IMR-90 (cell line): Measurements from ENCODE around the gene ALOX5AP. TPM values are rescaled to one million over a fixed set of nuclear protein-coding genes. Genes with fewer than 3 reads are reported as not detected.

Source experiments
- ATAC-seq: fragments of 200-7000 bp; cut with Tn5 transposase; 2 replicates; pipeline ENCODE4 v1.9.1; 2020; ENCODE audit warnings: low read depth, mild to moderate bottlenecking, moderate library complexity
- BruUV-seq: library from RNA; stranded (reverse); fragments of 400-500 nt; replicated peaks from 2 replicates; lab custom pipeline; 2021; lab: Mats Ljungman, UMichigan
- CTCF ChIA-PET: fragments of 300-600 bp; formaldehyde crosslinking; extraction: SDS; loops from one replicate; lab custom pipeline; 2021; ENCODE audit warnings: antibody characterized with exemption; lab: Yijun Ruan, JAX
- POLR2A ChIA-PET: fragments of 300-600 bp; sonication (Branson Sonifier 250); formaldehyde crosslinking; loops from one replicate; lab custom pipeline; 2022; ENCODE audit warnings: antibody characterized with exemption; ENCODE audit not compliant: unreplicated experiment; lab: Charles Lee
- DNase-seq: peaks from one replicate; pipeline ENCODE4 v3.0.0; 2013
- H2AFZ ChIP-seq: replicated peaks from 2 replicates; pipeline ENCODE3; 2013; ENCODE audit warnings: low read length, mild to moderate bottlenecking; ENCODE audit not compliant: poor library complexity
- H2AK5ac ChIP-seq: 2 replicates; pipeline ENCODE4 v1.6.1; 2013; ENCODE audit warnings: low read depth, low read length, inconsistent platforms
- H2AK9ac ChIP-seq: replicated peaks from 2 replicates; pipeline ENCODE3; 2013; ENCODE audit warnings: mild to moderate bottlenecking, low read depth, low read length, moderate library complexity; ENCODE audit not compliant: poor library complexity
- H2BK120ac ChIP-seq: 2 replicates; pipeline ENCODE4 v1.6.1; 2013; ENCODE audit warnings: low read depth, low read length, inconsistent platforms
- H2BK15ac ChIP-seq: 3 replicates; pipeline ENCODE4 v1.6.1; 2013; ENCODE audit warnings: low read depth, low read length, inconsistent platforms
- H2BK20ac ChIP-seq: 2 replicates; pipeline ENCODE4 v1.6.1; 2013; ENCODE audit warnings: low read depth, mild to moderate bottlenecking, inconsistent platforms, low read length, moderate library complexity
- H2BK5ac ChIP-seq: 2 replicates; pipeline ENCODE4 v1.6.1; 2013; ENCODE audit warnings: mild to moderate bottlenecking, low read depth, low read length, inconsistent platforms; ENCODE audit not compliant: poor library complexity, severe bottlenecking
- H3K14ac ChIP-seq: replicated peaks from 2 replicates; pipeline ENCODE4 v1.6.1; 2013; ENCODE audit warnings: low read depth, low read length, inconsistent platforms
- H3K18ac ChIP-seq: 2 replicates; pipeline ENCODE4 v1.6.1; 2013; ENCODE audit warnings: low read depth, low read length, control low read depth
- H3K23ac ChIP-seq: 2 replicates; pipeline ENCODE4 v1.6.1; 2013; ENCODE audit warnings: low read depth, low read length, inconsistent platforms
- H3K27ac ChIP-seq: 2 replicates; pipeline ENCODE4 v1.5.1; 2013; ENCODE audit warnings: mild to moderate bottlenecking, control low read depth, low read length; ENCODE audit not compliant: insufficient read depth
- H3K27me3 ChIP-seq: 2 replicates; pipeline ENCODE4 v1.6.1; 2013; ENCODE audit warnings: low read length; ENCODE audit not compliant: control insufficient read depth, insufficient read depth
- H3K36me3 ChIP-seq: 2 replicates; pipeline ENCODE4 v1.6.1; 2013; ENCODE audit warnings: low read length, mixed read lengths; ENCODE audit not compliant: control insufficient read depth, insufficient read depth
- H3K4ac ChIP-seq: 2 replicates; pipeline ENCODE4 v1.6.1; 2013; ENCODE audit warnings: low read depth, low read length, inconsistent platforms
- H3K4me1 ChIP-seq: 2 replicates; pipeline ENCODE4 v1.6.1; 2013; ENCODE audit warnings: low read length, mixed read lengths; ENCODE audit not compliant: control insufficient read depth, insufficient read depth
- H3K4me2 ChIP-seq: 2 replicates; pipeline ENCODE4 v1.6.1; 2013; ENCODE audit warnings: low read depth, mild to moderate bottlenecking, control low read depth, low read length, moderate library complexity
- H3K4me3 ChIP-seq: 2 replicates; pipeline ENCODE4 v1.5.1; 2013; ENCODE audit warnings: low read depth, mild to moderate bottlenecking, control low read depth, low read length, moderate library complexity; ENCODE audit not compliant: insufficient read depth
- H3K56ac ChIP-seq: 2 replicates; pipeline ENCODE4 v1.6.1; 2013; ENCODE audit warnings: low read length, inconsistent platforms; ENCODE audit not compliant: insufficient read depth; ENCODE audit errors: extremely low read depth
- H3K79me1 ChIP-seq, 2 experiments: 2 replicates each; pipeline ENCODE4 v1.6.1; 2013; ENCODE audit warnings: low read length in 2 of 2, inconsistent platforms in 1 of 2, low read depth in 1 of 2
- H3K9ac ChIP-seq: 2 replicates; pipeline ENCODE4 v1.6.1; 2013; ENCODE audit warnings: low read depth, low read length, control low read depth
- H3K9me1 ChIP-seq: 2 replicates; pipeline ENCODE4 v1.6.1; 2013; ENCODE audit warnings: low read length, inconsistent platforms; ENCODE audit not compliant: insufficient read depth
- H3K9me3 ChIP-seq: 2 replicates; pipeline ENCODE4 v1.6.1; 2013; ENCODE audit warnings: low read length; ENCODE audit not compliant: control insufficient read depth, insufficient read depth
- H4K20me1 ChIP-seq: 2 replicates; pipeline ENCODE4 v1.6.1; 2013; ENCODE audit warnings: low read length, inconsistent platforms; ENCODE audit not compliant: insufficient read depth
- H4K5ac ChIP-seq: 2 replicates; pipeline ENCODE4 v1.6.1; 2013; ENCODE audit warnings: mild to moderate bottlenecking, low read depth, low read length, control low read depth
- H4K8ac ChIP-seq, 2 experiments: 2 replicates each; pipeline ENCODE4 v1.6.1; 2013; ENCODE audit warnings: low read depth in 2 of 2, low read length in 2 of 2, control low read depth in 1 of 2, inconsistent platforms in 1 of 2
- H4K91ac ChIP-seq: 2 replicates; pipeline ENCODE4 v1.6.1; 2013; ENCODE audit warnings: low read depth, low read length, inconsistent platforms; ENCODE audit not compliant: insufficient read depth
- BHLHE40 ChIP-seq: fragments of 150-350 bp; IDR thresholded peaks from 2 replicates; pipeline ENCODE4 v1.6.1; 2016; ENCODE audit warnings: mild to moderate bottlenecking, low read depth, low read length
- MAFK ChIP-seq: IDR thresholded peaks from 2 replicates; pipeline ENCODE4 v1.6.1; 2012; ENCODE audit warnings: low read depth, low read length, improper control_type of control experiment
- MXI1 ChIP-seq: IDR thresholded peaks from 2 replicates; pipeline ENCODE4 v1.6.1; 2012; ENCODE audit warnings: low read depth, mild to moderate bottlenecking, low read length, moderate library complexity, borderline replicate concordance
- POLR2A ChIP-seq: IDR thresholded peaks from 2 replicates; pipeline ENCODE4 v1.6.1; 2012; ENCODE audit warnings: mild to moderate bottlenecking, low read depth, low read length
- WGBS, 2 experiments: methylation state at CpG; one replicate each; pipeline versions ENCODE4 v1.1.5 to v1.1.7; 2013; ENCODE audit warnings: missing lambda C conversion rate in 2 of 2; ENCODE audit not compliant: insufficient read length in 1 of 2; ENCODE audit errors: extremely low coverage in 2 of 2; 5-methylcytosine and 5-hydroxymethylcytosine counted together
- dilution Hi-C: fragments of 300-500 bp; cut with HindIII; formaldehyde crosslinking; loops from one replicate; pipeline ENCODE4 v1.14.3; 2018; ENCODE audit warnings: low sequenced_read_pairs; ENCODE audit not compliant: unreplicated experiment
- in situ Hi-C: fragments of 300-500 bp; cut with MboI; formaldehyde crosslinking; loops from 3 replicates; pipeline ENCODE4 v1.14.3; 2019; ENCODE audit warnings: low sequenced_read_pairs, inconsistent platforms, mixed read lengths
- intact Hi-C: fragments of 100-400 bp; cut with micrococcal nuclease; formaldehyde crosslinking; loops from 2 replicates; pipeline ENCODE4 v1.10.0; 2022
- polyA plus RNA-seq, 3 experiments: library from polyadenylated mRNA; depleted of rRNA; stranded (reverse); fragments of >200 nt; gene quantifications; 2 replicates each; pipeline ENCODE4 v1.2.3, GENCODE V29; 2012; ENCODE audit warnings: low replicate concordance in 1 of 3
- total RNA-seq: library from RNA; depleted of rRNA; stranded (reverse); fragments of >200 nt; gene quantifications from 2 replicates; pipeline ENCODE4 v1.2.3, GENCODE V29; 2012
- TF ChIP-seq, protein P1 (sequence below): fragments of 150-350 bp; IDR thresholded peaks from 2 replicates; pipeline ENCODE4 v1.6.1; 2017; ENCODE audit warnings: mild to moderate bottlenecking, antibody characterized with exemption, low read length, low read depth

The ALOX5AP gene
- total and polyA plus RNA-seq, 2 of the 4 experiments (the other 2 are of a cell fraction), result 0.62 TPM; not detected in 1

DNA sequence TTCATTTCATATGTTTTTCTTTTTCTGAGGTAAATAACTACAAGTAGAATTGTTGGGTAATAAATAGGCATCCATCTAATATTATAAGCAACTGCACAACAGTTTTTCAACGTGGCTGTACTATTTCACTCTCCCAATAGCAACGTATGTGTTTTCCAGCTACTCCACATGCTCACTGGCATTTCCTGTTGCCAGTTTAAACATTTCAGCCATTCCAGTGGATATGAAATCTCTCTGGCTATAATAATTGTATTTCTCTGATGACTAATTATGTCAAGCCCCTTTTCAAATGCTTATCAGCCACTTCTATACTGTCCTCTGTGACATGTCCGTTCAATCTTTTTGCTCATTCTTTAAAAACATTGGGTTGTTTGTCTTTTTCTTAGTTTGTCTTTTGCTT, 26.8 kb upstream of the ALOX5AP start:
- Histone ChIP-seq H3K4ac (no peak overlapping the region), H3K4me2 (peak overlapping the region; percentile 38; the same call in 1 of the 2 replicates), H3K23ac (no peak overlapping the region), H2AFZ (no peak overlapping the region), H4K5ac (no peak overlapping the region), H3K27ac (no peak overlapping the region), H2BK15ac (no peak overlapping the region), H3K4me1 (peaks cover 15% of the 10 kb centered on the region), H4K8ac (no peak overlapping the region), H2BK120ac (no peak overlapping the region), H3K18ac (no peak overlapping the region), H3K4me3 (no peak overlapping the region), H3K27me3 (no peaks in the 10 kb centered on the region), H3K14ac (no peak overlapping the region), H3K56ac (no peak overlapping the region), H3K9ac (no peak overlapping the region), H2AK5ac (no peak overlapping the region), H2BK5ac (peak overlapping the region; percentile 10), H3K9me1 (peaks cover 9% of the 10 kb centered on the region), H3K36me3 (no peaks in the 10 kb centered on the region), H4K20me1 (no peaks in the 10 kb centered on the region), H2BK20ac (no peak overlapping the region), H2AK9ac (no peak overlapping the region), H3K9me3 (no peaks in the 10 kb centered on the region), H4K91ac (no peak overlapping the region), H3K79me1 (no peaks in the 10 kb centered on the region)
- ChIA-PET POLR2A (no interaction called here), CTCF (interaction anchor here (1.0 to 1.5 kb wide), 3 partner anchors 10 to 90 kb away, joined by 3 to 4 read pairs (median 3); no protein-coding TSS in a partner anchor)
- BruUV-seq, result no TSS peak
- intact Hi-C loops (no loop called here), in situ Hi-C loops (no loop called here), dilution Hi-C loops (no loop called here)
- peak; percentile 69 for DNase-seq
- peak; percentile 83 for ATAC-seq
- TF ChIP-seq POLR2A (no peak), MXI1 (no peak), MAFK (peak; percentile 21; the same call in 1 of the 2 replicates), BHLHE40 (no peak)
- TF ChIP-seq, protein P1, sequence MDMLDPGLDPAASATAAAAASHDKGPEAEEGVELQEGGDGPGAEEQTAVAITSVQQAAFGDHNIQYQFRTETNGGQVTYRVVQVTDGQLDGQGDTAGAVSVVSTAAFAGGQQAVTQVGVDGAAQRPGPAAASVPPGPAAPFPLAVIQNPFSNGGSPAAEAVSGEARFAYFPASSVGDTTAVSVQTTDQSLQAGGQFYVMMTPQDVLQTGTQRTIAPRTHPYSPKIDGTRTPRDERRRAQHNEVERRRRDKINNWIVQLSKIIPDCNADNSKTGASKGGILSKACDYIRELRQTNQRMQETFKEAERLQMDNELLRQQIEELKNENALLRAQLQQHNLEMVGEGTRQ, result 0 out of 2 replicates have a peak, but pooled peaks have one; percentile 11
- no CpG with 5 or more reads among the region's 3 CpGs for WGBS, 2 experiments
